Ovary (tissue), 9 donors: Measurements from ENCODE around the gene FOXP1. TPM values are rescaled to one million over a fixed set of nuclear protein-coding genes. Genes with fewer than 3 reads are reported as not detected.
"Not testable (repeated sequence)": the region's sequence is repeated elsewhere in the genome, so short reads cannot be mapped to it uniquely, and the experiment has no call there.

ENCODE experiments used
- DNase-seq, 5 donors: peaks; one replicate each; pipeline ENCODE4 v3.0.0-alpha.2; 2019 to 2020
- H3K27ac ChIP-seq, 2 donors: fragments of 200-600 bp; one replicate each; pipeline versions ENCODE4 v1.5.1 to v1.8.0; 2019 to 2022
- H3K27me3 ChIP-seq: fragments of 200-600 bp; one replicate; pipeline ENCODE4 v1.8.0; 2022
- H3K36me3 ChIP-seq: fragments of 200-600 bp; sonication (generic); one replicate; pipeline ENCODE4 v1.5.1; 2019
- H3K4me1 ChIP-seq: one replicate; pipeline ENCODE4 v1.8.1; 2013; ENCODE audit warnings: mild to moderate bottlenecking, moderate library complexity; ENCODE audit not compliant: insufficient read depth
- H3K4me3 ChIP-seq: fragments of 200-600 bp; sonication (generic); one replicate; pipeline ENCODE4 v1.5.1; 2017
- H3K9me3 ChIP-seq, 2 donors: fragments of 200-600 bp in 1 of 2; sonication (generic) in 1 of 2; one replicate each; pipeline versions ENCODE4 v1.5.1 to v1.8.1; 2013 to 2019; ENCODE audit warnings: mild to moderate bottlenecking in 1 of 2, moderate library complexity in 1 of 2
- CTCF ChIP-seq, 3 donors: fragments of 450-650 bp in 2 of 3; fragments of 200-600 bp in 1 of 3; IDR thresholded peaks; one replicate each; pipeline versions ENCODE4 v1.5.1 to v1.8.0; 2016 to 2022; ENCODE audit warnings: antibody characterized with exemption in 3 of 3, mild to moderate bottlenecking in 1 of 3
- EP300 ChIP-seq: sonication (generic); formaldehyde crosslinking; IDR thresholded peaks from one replicate; pipeline ENCODE4 v1.6.1; 2017; ENCODE audit warnings: antibody characterized with exemption
- POLR2A ChIP-seq: fragments of 450-650 bp; IDR thresholded peaks from one replicate; pipeline ENCODE4 v1.6.1; 2017; ENCODE audit warnings: antibody characterized with exemption, mild to moderate bottlenecking, moderate library complexity
- WGBS, 3 donors: extraction: QIAGEN DNeasy Blood & Tissue Kit in 1 of 3; methylation state at CpG; one replicate each; pipeline versions ENCODE4 v1.1.5 to v1.1.7; 2013 to 2017; 5-methylcytosine and 5-hydroxymethylcytosine counted together
- intact Hi-C, 4 donors: fragments of 100-400 bp; cut with DNase I; formaldehyde crosslinking; loops; one replicate each; pipeline versions ENCODE4 v1.11.0 to v1.15.1; 2022 to 2023
- polyA plus RNA-seq, 2 donors: library from polyadenylated mRNA; stranded (reverse); fragments of 200-250 nt in 1 of 2; fragments of 350-450 nt in 1 of 2; fragmentation: Illumina TruSeq in 1 of 2; extraction: RNeasy Lipid Tissue Mini Kit (QIAGEN cat#74804) in 1 of 2; gene quantifications; one replicate each; pipeline ENCODE4 v1.2.3, GENCODE V29; 2013 to 2014
- total RNA-seq, 7 donors: library from RNA; depleted of rRNA in 2 of 7; stranded (reverse); fragments of >200 nt in 2 of 7; fragmentation: NEBNext Ultra II Directional in 3 of 7; extraction: Animal tissue kit (Norgen Biotek cat#: 25700) in 3 of 7; gene quantifications; one replicate each; pipeline versions ENCODE4 v1.1.0 to v1.2.4, GENCODE V29; 2016 to 2023
- donor health status: DM: no; HTN: no; CAD: no; lungs with moderate emphysema.
- donor health status: DM: no; HTN: no; CAD: no.
- donor health status: Bipolar disorder and iron deficiency.
- donor health status: DM: yes; HTN: yes; CAD: no.
- donor health status: DM: no; HTN: no; CAD: no.
- donor health status: DM: yes; HTN: yes; CAD: no.

Gene FOXP1
- total and polyA plus RNA-seq, 9 donors = 31.7 to 126 (median 114) TPM

- Histone ChIP-seq H3K9me3 (no peaks in the 10 kb centered on the region), H3K4me3 (no peak overlapping the region), H3K4me1 (peaks cover 3% of the 10 kb centered on the region), H3K27me3 (no peaks in the 10 kb centered on the region), H3K36me3 (no peaks in the 10 kb centered on the region), H3K27ac (no peak overlapping the region)
- TF ChIP-seq POLR2A (no peak), CTCF (IDR thresholded peaks at IDR 0.05) (no peak), EP300 (no peak)
- intact Hi-C loops = no loop called here
- DNase-seq = no peak
- whole genome bisulfite sequencing, 3 donors = 81 to 86% (median 86%) methylated on average over 9 of the region's 9 CpGs
Observed at GRCh38 chr3:71441217-71441924, 142.2 kb downstream of the FOXP1 start.

GRCh38 chr3:71438904-71439303, 144.6 kb downstream of the FOXP1 start:
- no peaks in the 10 kb centered on the region for H3K36me3 ChIP-seq
- no peak for DNase-seq
- no peaks in the 10 kb centered on the region for H3K27me3 ChIP-seq
- 93 to 95% (median 95%) methylated on average over 6 of the region's 6 CpGs for WGBS, 3 donors
- H3K4me1 ChIP-seq = peaks cover 5% of the 10 kb centered on the region
- intact Hi-C loops = no loop called here
- TF ChIP-seq EP300 (no peak), CTCF (IDR thresholded peaks at IDR 0.05) (no peak), POLR2A (no peak)
- no peaks in the 10 kb centered on the region for H3K9me3 ChIP-seq
- no peak overlapping the region for H3K4me3 ChIP-seq
- no peak overlapping the region for H3K27ac ChIP-seq

GRCh38 chr3:71438071-71438685, 145.3 kb downstream of the FOXP1 start:
- DNase-seq = no peak
- no peak overlapping the region for H3K4me3 ChIP-seq
- H3K9me3 ChIP-seq = no peaks in the 10 kb centered on the region
- TF ChIP-seq CTCF (IDR thresholded peaks at IDR 0.05) (no peak), EP300 (no peak), POLR2A (no peak)
- WGBS, 3 donors = 68 to 75% (median 71%) methylated on average over 7 of the region's 7 CpGs
- no peak overlapping the region for H3K27ac ChIP-seq
- no peaks in the 10 kb centered on the region for H3K36me3 ChIP-seq
- peaks cover 8% of the 10 kb centered on the region for H3K4me1 ChIP-seq
- H3K27me3 ChIP-seq = no peaks in the 10 kb centered on the region
- intact Hi-C loops = no loop called here

- DNase-seq = no peak
- Histone ChIP-seq H3K27ac (no peak overlapping the region), H3K36me3 (no peaks in the 10 kb centered on the region), H3K27me3 (no peaks in the 10 kb centered on the region), H3K9me3 (no peaks in the 10 kb centered on the region), H3K4me3 (no peak overlapping the region), H3K4me1 (peaks cover 10% of the 10 kb centered on the region)
- no peak for TF ChIP-seq CTCF (IDR thresholded peaks at IDR 0.05)
- TF ChIP-seq EP300 = no peak
- WGBS, 3 donors = 87 to 91% (median 90%) methylated on average over 5 of the region's 5 CpGs
- intact Hi-C loops = no loop called here
Observed at GRCh38 chr3:71436337-71436736, 147.2 kb downstream of the FOXP1 start.

GRCh38 chr3:71435836-71436235, 147.7 kb downstream of the FOXP1 start:
- H3K4me3 ChIP-seq, H3K27ac ChIP-seq, DNase-seq, H3K9me3 ChIP-seq, H3K4me1 ChIP-seq, H3K36me3 ChIP-seq, intact Hi-C loops, H3K27me3 ChIP-seq: not testable (repeated sequence)
- WGBS, 3 donors = 94 to 96% (median 94%) methylated on average over 5 to 7 of the region's 7 CpGs
